HepG2 (cell line): ENCODE data around the gene FAM3A. TPM values are rescaled to one million over a fixed set of nuclear protein-coding genes. Genes with fewer than 3 reads are reported as not detected.
A peak's percentile ranks its signal among the peaks of the same experiment; 100 is the strongest.

Source experiments
- ATF1 ChIP-seq: IDR thresholded peaks from 2 replicates; pipeline ENCODE4 v1.6.1; 2016; ENCODE audit warnings: mild to moderate bottlenecking, control low read depth
- ATF2 ChIP-seq: sonication (generic); formaldehyde crosslinking; IDR thresholded peaks from 2 replicates; pipeline ENCODE4 v1.4.0; 2020; ENCODE audit warnings: missing genetic modification reagents
- CBX5 ChIP-seq: sonication (generic); formaldehyde crosslinking; IDR thresholded peaks from 2 replicates; pipeline ENCODE4 v1.4.0; 2020; ENCODE audit warnings: missing genetic modification reagents, borderline replicate concordance
- CENPT ChIP-seq: sonication (generic); formaldehyde crosslinking; IDR thresholded peaks from 2 replicates; pipeline ENCODE4 v1.8.0; 2022; ENCODE audit warnings: low read depth, mild to moderate bottlenecking, moderate library complexity, missing genetic modification reagents
- ELF3 ChIP-seq: IDR thresholded peaks from 2 replicates; pipeline ENCODE4 v1.6.1; 2016; ENCODE audit warnings: missing genetic modification reagents, missing compliant biosample characterization
- FOSL2 ChIP-seq: sonication (generic); formaldehyde crosslinking; IDR thresholded peaks from 2 replicates; pipeline ENCODE4 v1.4.0; 2020; ENCODE audit warnings: missing genetic modification reagents
- GABPB1 ChIP-seq: IDR thresholded peaks from 2 replicates; pipeline ENCODE4 v1.6.1; 2016; ENCODE audit warnings: mild to moderate bottlenecking, missing genetic modification reagents, moderate library complexity, missing compliant biosample characterization
- GATAD2A ChIP-seq: IDR thresholded peaks from 2 replicates; pipeline ENCODE4 v1.6.1; 2016
- HIVEP1 ChIP-seq: sonication (generic); formaldehyde crosslinking; IDR thresholded peaks from 2 replicates; pipeline ENCODE4 v1.4.0; 2020; ENCODE audit warnings: mild to moderate bottlenecking, missing genetic modification reagents
- KAT7 ChIP-seq: IDR thresholded peaks from 2 replicates; pipeline ENCODE4 v1.6.1; 2018; ENCODE audit warnings: borderline replicate concordance, missing compliant biosample characterization
- KDM3A ChIP-seq: IDR thresholded peaks from 2 replicates; pipeline ENCODE4 v1.6.1; 2018; ENCODE audit warnings: low read depth, missing compliant biosample characterization
- KLF16 ChIP-seq, 2 experiments: sonication (generic) in 1 of 2; formaldehyde crosslinking in 1 of 2; IDR thresholded peaks; 2 replicates each; pipeline versions ENCODE4 v1.6.1 to v1.8.0; 2016 to 2023; ENCODE audit warnings: missing genetic modification reagents in 2 of 2, missing compliant biosample characterization in 1 of 2
- LCORL ChIP-seq, 2 experiments: fragments of 450-650 bp in 1 of 2; sonication (generic) in 1 of 2; formaldehyde crosslinking in 1 of 2; IDR thresholded peaks; 2 replicates each; pipeline versions ENCODE4 v1.5.0 to v1.6.1; 2017 to 2020; ENCODE audit warnings: antibody characterized with exemption in 1 of 2, missing genetic modification reagents in 1 of 2
- MYC ChIP-seq: sonication (generic); formaldehyde crosslinking; IDR thresholded peaks from 2 replicates; pipeline ENCODE4 v1.9.0; 2021; ENCODE audit warnings: missing genetic modification reagents, borderline replicate concordance
- NR2F6 ChIP-seq, 2 experiments: IDR thresholded peaks; 2 replicates each; pipeline ENCODE4 v1.6.1; 2016; ENCODE audit warnings: antibody characterized with exemption in 1 of 2, mild to moderate bottlenecking in 1 of 2
- RBFOX2 ChIP-seq: fragments of 200-400 bp; formaldehyde crosslinking; IDR thresholded peaks from 2 replicates; pipeline ENCODE4 v1.6.1; 2017; ENCODE audit warnings: low read depth, mild to moderate bottlenecking, low read length
- SAP130 ChIP-seq: IDR thresholded peaks from 2 replicates; pipeline ENCODE4 v1.6.1; 2016; ENCODE audit warnings: low read depth
- SMC3 ChIP-seq: IDR thresholded peaks from 2 replicates; pipeline ENCODE4 v1.6.1; 2011; ENCODE audit warnings: low read length, improper control_type of control experiment
- STAG1 ChIP-seq: sonication (generic); formaldehyde crosslinking; IDR thresholded peaks from 2 replicates; pipeline ENCODE4 v1.4.0; 2020; ENCODE audit warnings: missing genetic modification reagents
- THAP11 ChIP-seq: IDR thresholded peaks from 2 replicates; pipeline ENCODE4 v1.6.1; 2016; ENCODE audit warnings: missing biosample characterization, missing genetic modification reagents
- YEATS2 ChIP-seq: sonication (generic); formaldehyde crosslinking; IDR thresholded peaks from 2 replicates; pipeline ENCODE4 v1.4.0; 2020; ENCODE audit warnings: missing genetic modification reagents, borderline replicate concordance
- ZBTB7A ChIP-seq: sonication (generic); formaldehyde crosslinking; IDR thresholded peaks from 2 replicates; pipeline ENCODE4 v1.8.0; 2022; ENCODE audit warnings: mild to moderate bottlenecking, missing genetic modification reagents
- ZFY ChIP-seq: sonication (generic); formaldehyde crosslinking; IDR thresholded peaks from 2 replicates; pipeline ENCODE4 v1.4.0; 2020; ENCODE audit warnings: missing genetic modification reagents
- ZNF205 ChIP-seq: IDR thresholded peaks from 2 replicates; pipeline ENCODE4 v1.6.1; 2018; ENCODE audit warnings: missing biosample characterization, missing genetic modification reagents
- ZNF333 ChIP-seq: sonication (generic); formaldehyde crosslinking; IDR thresholded peaks from 2 replicates; pipeline ENCODE4 v1.4.0; 2020; ENCODE audit warnings: mild to moderate bottlenecking, missing genetic modification reagents, borderline replicate concordance
- polyA plus RNA-seq, 8 experiments: library from polyadenylated mRNA; depleted of rRNA in 3 of 8; stranded (reverse) in 7 of 8; unstranded in 1 of 8; fragments of >200 nt; fragmentation: Illumina TruSeq in 4 of 8; extraction: Trizol in 4 of 8; gene quantifications; 2 replicates each; pipeline versions ENCODE4 v1.2.1 to v1.2.3, GENCODE V29; 2011 to 2016; ENCODE audit warnings: low read depth in 4 of 8, missing spikeins in 1 of 8, mixed read lengths in 1 of 8; ENCODE audit not compliant: insufficient read depth in 1 of 8
- total RNA-seq, 5 experiments: library from RNA; depleted of rRNA; stranded (reverse); fragments of >200 nt; fragmentation: Illumina TruSeq; extraction: Trizol; gene quantifications; 2 replicates each; pipeline ENCODE4 v1.2.3, GENCODE V29; 2016; ENCODE audit warnings: low read depth in 1 of 5
- TF ChIP-seq, protein P1 (sequence below): sonication (generic); IDR thresholded peaks from 2 replicates; pipeline ENCODE4 v1.6.1; 2016; ENCODE audit warnings: low read depth, borderline replicate concordance
- TF ChIP-seq, protein P2 (sequence below): sonication (generic); formaldehyde crosslinking; IDR thresholded peaks from 2 replicates; pipeline ENCODE4 v1.4.0; 2020; ENCODE audit warnings: mild to moderate bottlenecking, missing genetic modification reagents

Gene FAM3A
- total and polyA plus RNA-seq, 2 of the 13 experiments (the other 11 are each of a cell fraction or from before 2014, with no cell fraction given), result 11.2 to 22.7 TPM

GRCh38 chrX:154534526-154535322 is 18.7 kb upstream of the FAM3A start (continued):
- TF ChIP-seq ATF2 (peak; percentile 36; the same call in 1 of the 2 replicates), MYC (CRISPR knock-in tag) (no peak), SMC3 (peak; percentile 67; the same call in 1 of the 2 replicates), ELF3 (CRISPR knock-in tag) (0 out of 2 replicates have a peak, but pooled peaks have one; percentile 28), LCORL (IDR thresholded peaks at IDR 0.05) (no peak), LCORL (CRISPR knock-in tag; IDR thresholded peaks at IDR 0.05) (0 out of 2 replicates have a peak, but pooled peaks have one; percentile 17), FOSL2 (CRISPR knock-in tag) (peak; percentile 48), GATAD2A (CRISPR knock-in tag) (0 out of 2 replicates have a peak, but pooled peaks have one; percentile 26), NR2F6 (IDR thresholded peaks at IDR 0.05) (no peak), NR2F6 (CRISPR knock-in tag; IDR thresholded peaks at IDR 0.05) (0 out of 2 replicates have a peak, but pooled peaks have one; percentile 43), HIVEP1 (CRISPR knock-in tag) (0 out of 2 replicates have a peak, but pooled peaks have one; percentile 26), GABPB1 (CRISPR knock-in tag) (peak; percentile 66), ATF1 (CRISPR knock-in tag) (no peak), KDM3A (peak; percentile 98), ZNF333 (CRISPR knock-in tag) (0 out of 2 replicates have a peak, but pooled peaks have one; percentile 36), ZBTB7A (CRISPR knock-in tag) (peak; percentile 49; the same call in 1 of the 2 replicates), KLF16 (CRISPR knock-in tag; IDR thresholded peaks at IDR 0.05) (peak in 1 of 2 experiments; percentile 65; a peak in 1 of 4 replicates), ZNF205 (0 out of 2 replicates have a peak, but pooled peaks have one; percentile 28), CENPT (CRISPR knock-in tag) (no peak), RBFOX2 (0 out of 2 replicates have a peak, but pooled peaks have one; percentile 35), THAP11 (CRISPR knock-in tag) (peak; percentile 43; the same call in 1 of the 2 replicates), ZFY (CRISPR knock-in tag) (no peak), STAG1 (CRISPR knock-in tag) (peak; percentile 99), YEATS2 (CRISPR knock-in tag) (peak; percentile 51; the same call in 1 of the 2 replicates), SAP130 (peak; percentile 55; the same call in 1 of the 2 replicates), CBX5 (CRISPR knock-in tag) (peak; percentile 25; the same call in 1 of the 2 replicates), KAT7 (0 out of 2 replicates have a peak, but pooled peaks have one; percentile 31)
- TF ChIP-seq, protein P1, sequence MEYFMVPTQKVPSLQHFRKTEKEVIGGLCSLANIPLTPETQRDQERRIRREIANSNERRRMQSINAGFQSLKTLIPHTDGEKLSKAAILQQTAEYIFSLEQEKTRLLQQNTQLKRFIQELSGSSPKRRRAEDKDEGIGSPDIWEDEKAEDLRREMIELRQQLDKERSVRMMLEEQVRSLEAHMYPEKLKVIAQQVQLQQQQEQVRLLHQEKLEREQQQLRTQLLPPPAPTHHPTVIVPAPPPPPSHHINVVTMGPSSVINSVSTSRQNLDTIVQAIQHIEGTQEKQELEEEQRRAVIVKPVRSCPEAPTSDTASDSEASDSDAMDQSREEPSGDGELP, result peak; percentile 11; the same call in 1 of the 2 replicates
- TF ChIP-seq, protein P2, sequence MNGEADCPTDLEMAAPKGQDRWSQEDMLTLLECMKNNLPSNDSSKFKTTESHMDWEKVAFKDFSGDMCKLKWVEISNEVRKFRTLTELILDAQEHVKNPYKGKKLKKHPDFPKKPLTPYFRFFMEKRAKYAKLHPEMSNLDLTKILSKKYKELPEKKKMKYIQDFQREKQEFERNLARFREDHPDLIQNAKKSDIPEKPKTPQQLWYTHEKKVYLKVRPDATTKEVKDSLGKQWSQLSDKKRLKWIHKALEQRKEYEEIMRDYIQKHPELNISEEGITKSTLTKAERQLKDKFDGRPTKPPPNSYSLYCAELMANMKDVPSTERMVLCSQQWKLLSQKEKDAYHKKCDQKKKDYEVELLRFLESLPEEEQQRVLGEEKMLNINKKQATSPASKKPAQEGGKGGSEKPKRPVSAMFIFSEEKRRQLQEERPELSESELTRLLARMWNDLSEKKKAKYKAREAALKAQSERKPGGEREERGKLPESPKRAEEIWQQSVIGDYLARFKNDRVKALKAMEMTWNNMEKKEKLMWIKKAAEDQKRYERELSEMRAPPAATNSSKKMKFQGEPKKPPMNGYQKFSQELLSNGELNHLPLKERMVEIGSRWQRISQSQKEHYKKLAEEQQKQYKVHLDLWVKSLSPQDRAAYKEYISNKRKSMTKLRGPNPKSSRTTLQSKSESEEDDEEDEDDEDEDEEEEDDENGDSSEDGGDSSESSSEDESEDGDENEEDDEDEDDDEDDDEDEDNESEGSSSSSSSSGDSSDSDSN (CRISPR knock-in tag), result peak; percentile 49
